Fibroblast of skin of abdomen (primary cell): Measurements from ENCODE around the gene CRYBA4.

ENCODE experiments used
- DNase-seq: peaks from one replicate; pipeline ENCODE4 v3.0.0-alpha.2; 2013

The CRYBA4 gene

GRCh38 chr22:26662160-26662559 lies 40.4 kb downstream of the CRYBA4 start:
- no peak for DNase-seq

- no peak for DNase-seq
Observed at GRCh38 chr22:26663374-26663923, 41.7 kb downstream of the CRYBA4 start.

GRCh38 chr22:26665813-26666231 lies 44.1 kb downstream of the CRYBA4 start:
- DNase-seq, result peak; percentile 71

- DNase-seq, result no peak
Observed at GRCh38 chr22:26667140-26667539, 45.4 kb downstream of the CRYBA4 start.

GRCh38 chr22:26669060-26669481 lies 47.3 kb downstream of the CRYBA4 start:
- DNase-seq, result peak; percentile 47

GRCh38 chr22:26670459-26670858 lies 48.7 kb downstream of the CRYBA4 start:
- no peak for DNase-seq

- no peak for DNase-seq
Observed at GRCh38 chr22:26671317-26672059, 49.7 kb downstream of the CRYBA4 start.

GRCh38 chr22:26672060-26672471 lies 50.3 kb downstream of the CRYBA4 start:
- DNase-seq, result no peak

- peak; percentile 97 for DNase-seq
Observed at GRCh38 chr22:26672590-26673468, 51.1 kb downstream of the CRYBA4 start.

GRCh38 chr22:26673486-26673885 lies 51.7 kb downstream of the CRYBA4 start:
- DNase-seq, result no peak

- DNase-seq, result no peak
Observed at GRCh38 chr22:26674211-26675190, 52.7 kb downstream of the CRYBA4 start.

- DNase-seq, result no peak
Observed at GRCh38 chr22:26675687-26676268, 54.0 kb downstream of the CRYBA4 start.

GRCh38 chr22:26677217-26677616 lies 55.5 kb downstream of the CRYBA4 start:
- no peak for DNase-seq

- DNase-seq, result peak; percentile 80
Observed at GRCh38 chr22:26679003-26679629, 57.4 kb downstream of the CRYBA4 start.
